ENCODE measurements around the gene MAP1B. TPM values are rescaled to one million over a fixed set of nuclear protein-coding genes. Genes with fewer than 3 reads are reported as not detected.
A peak's percentile ranks its signal among the peaks of the same experiment; 100 is the strongest.

Gene MAP1B
- total and polyA plus RNA-seq, 9 of the 15 experiments (the other 6 are each of a cell fraction or from before 2014, with no cell fraction given) = 5.2 to 66.1 (median 17.3) TPM

DNA sequence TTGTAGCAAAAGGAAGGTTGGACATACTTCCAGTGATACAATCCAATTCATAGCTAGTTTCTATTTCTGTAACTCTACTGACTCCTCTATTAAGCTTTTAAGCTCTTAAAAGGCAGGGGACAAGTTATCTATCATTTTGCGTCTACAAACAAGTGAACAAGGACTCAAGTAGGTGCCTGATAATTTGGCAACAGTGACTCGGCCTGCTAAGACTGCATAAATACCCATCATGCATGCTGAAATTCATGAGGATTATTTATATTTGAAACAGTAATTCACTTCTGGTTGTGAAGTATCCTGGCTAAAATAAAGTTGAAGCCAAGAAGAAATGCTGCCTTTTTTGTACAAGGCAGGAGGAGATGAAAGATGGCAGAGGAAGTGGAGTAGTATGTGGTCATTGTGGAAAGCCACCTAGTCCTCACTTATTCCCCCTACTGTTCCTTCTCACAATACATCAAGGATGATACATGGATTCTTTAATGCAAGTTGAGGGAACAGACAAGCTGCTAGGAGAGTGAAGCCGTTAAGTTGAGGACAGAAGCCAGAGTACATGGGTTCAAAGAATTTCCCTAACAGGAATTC is 138.8 kb downstream of the MAP1B start (continued):
- TF ChIP-seq, protein P1, sequence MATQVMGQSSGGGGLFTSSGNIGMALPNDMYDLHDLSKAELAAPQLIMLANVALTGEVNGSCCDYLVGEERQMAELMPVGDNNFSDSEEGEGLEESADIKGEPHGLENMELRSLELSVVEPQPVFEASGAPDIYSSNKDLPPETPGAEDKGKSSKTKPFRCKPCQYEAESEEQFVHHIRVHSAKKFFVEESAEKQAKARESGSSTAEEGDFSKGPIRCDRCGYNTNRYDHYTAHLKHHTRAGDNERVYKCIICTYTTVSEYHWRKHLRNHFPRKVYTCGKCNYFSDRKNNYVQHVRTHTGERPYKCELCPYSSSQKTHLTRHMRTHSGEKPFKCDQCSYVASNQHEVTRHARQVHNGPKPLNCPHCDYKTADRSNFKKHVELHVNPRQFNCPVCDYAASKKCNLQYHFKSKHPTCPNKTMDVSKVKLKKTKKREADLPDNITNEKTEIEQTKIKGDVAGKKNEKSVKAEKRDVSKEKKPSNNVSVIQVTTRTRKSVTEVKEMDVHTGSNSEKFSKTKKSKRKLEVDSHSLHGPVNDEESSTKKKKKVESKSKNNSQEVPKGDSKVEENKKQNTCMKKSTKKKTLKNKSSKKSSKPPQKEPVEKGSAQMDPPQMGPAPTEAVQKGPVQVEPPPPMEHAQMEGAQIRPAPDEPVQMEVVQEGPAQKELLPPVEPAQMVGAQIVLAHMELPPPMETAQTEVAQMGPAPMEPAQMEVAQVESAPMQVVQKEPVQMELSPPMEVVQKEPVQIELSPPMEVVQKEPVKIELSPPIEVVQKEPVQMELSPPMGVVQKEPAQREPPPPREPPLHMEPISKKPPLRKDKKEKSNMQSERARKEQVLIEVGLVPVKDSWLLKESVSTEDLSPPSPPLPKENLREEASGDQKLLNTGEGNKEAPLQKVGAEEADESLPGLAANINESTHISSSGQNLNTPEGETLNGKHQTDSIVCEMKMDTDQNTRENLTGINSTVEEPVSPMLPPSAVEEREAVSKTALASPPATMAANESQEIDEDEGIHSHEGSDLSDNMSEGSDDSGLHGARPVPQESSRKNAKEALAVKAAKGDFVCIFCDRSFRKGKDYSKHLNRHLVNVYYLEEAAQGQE (IDR thresholded peaks at IDR 0.05; ENCODE audit: borderline replicate concordance) = peak; percentile 22; the same call in 1 of the 2 replicates
- TF ChIP-seq, protein P1 (CRISPR knock-in tag; IDR thresholded peaks at IDR 0.05; ENCODE audit: low read depth) = no peak
- no peak for TF ChIP-seq ZFPM2 (CRISPR knock-in tag; IDR thresholded peaks at IDR 0.05)
- TF ChIP-seq, protein P2, sequence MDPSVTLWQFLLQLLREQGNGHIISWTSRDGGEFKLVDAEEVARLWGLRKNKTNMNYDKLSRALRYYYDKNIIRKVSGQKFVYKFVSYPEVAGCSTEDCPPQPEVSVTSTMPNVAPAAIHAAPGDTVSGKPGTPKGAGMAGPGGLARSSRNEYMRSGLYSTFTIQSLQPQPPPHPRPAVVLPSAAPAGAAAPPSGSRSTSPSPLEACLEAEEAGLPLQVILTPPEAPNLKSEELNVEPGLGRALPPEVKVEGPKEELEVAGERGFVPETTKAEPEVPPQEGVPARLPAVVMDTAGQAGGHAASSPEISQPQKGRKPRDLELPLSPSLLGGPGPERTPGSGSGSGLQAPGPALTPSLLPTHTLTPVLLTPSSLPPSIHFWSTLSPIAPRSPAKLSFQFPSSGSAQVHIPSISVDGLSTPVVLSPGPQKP (CRISPR knock-in tag; IDR thresholded peaks at IDR 0.05) = no peak
- TF ChIP-seq, protein P3, sequence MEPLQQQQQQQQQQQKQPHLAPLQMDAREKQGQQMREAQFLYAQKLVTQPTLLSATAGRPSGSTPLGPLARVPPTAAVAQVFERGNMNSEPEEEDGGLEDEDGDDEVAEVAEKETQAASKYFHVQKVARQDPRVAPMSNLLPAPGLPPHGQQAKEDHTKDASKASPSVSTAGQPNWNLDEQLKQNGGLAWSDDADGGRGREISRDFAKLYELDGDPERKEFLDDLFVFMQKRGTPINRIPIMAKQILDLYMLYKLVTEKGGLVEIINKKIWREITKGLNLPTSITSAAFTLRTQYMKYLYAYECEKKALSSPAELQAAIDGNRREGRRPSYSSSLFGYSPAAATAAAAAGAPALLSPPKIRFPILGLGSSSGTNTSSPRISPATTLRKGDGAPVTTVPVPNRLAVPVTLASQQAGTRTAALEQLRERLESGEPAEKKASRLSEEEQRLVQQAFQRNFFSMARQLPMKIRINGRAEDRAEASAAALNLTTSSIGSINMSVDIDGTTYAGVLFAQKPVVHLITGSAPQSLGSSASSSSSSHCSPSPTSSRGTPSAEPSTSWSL (CRISPR knock-in tag; IDR thresholded peaks at IDR 0.05; ENCODE audit: borderline replicate concordance) = no peak
- TF ChIP-seq HOXB6 (CRISPR knock-in tag; IDR thresholded peaks at IDR 0.05; ENCODE audit: borderline replicate concordance) = no peak

All from K562 (cell line).